PFSK-1 (cell line): Measurements from ENCODE around the gene LBHD2.

ENCODE experiments used
- POLR2AphosphoS5 ChIP-seq: IDR thresholded peaks from 2 replicates; pipeline ENCODE4 v1.6.1; 2012; ENCODE audit warnings: low read depth, mild to moderate bottlenecking, control low read depth, low read length, moderate library complexity
- TF ChIP-seq, protein P1 (sequence below), 2 experiments: IDR thresholded peaks; 2 replicates each; pipeline versions ENCODE4 v1.6.1 to v1.8.0; 2011 to 2012; ENCODE audit warnings: low read depth in 2 of 2, low read length in 2 of 2, control low read depth in 1 of 2, inconsistent platforms in 1 of 2, mild to moderate bottlenecking in 1 of 2, moderate library complexity in 1 of 2; ENCODE audit not compliant: insufficient read depth in 1 of 2

DNA sequence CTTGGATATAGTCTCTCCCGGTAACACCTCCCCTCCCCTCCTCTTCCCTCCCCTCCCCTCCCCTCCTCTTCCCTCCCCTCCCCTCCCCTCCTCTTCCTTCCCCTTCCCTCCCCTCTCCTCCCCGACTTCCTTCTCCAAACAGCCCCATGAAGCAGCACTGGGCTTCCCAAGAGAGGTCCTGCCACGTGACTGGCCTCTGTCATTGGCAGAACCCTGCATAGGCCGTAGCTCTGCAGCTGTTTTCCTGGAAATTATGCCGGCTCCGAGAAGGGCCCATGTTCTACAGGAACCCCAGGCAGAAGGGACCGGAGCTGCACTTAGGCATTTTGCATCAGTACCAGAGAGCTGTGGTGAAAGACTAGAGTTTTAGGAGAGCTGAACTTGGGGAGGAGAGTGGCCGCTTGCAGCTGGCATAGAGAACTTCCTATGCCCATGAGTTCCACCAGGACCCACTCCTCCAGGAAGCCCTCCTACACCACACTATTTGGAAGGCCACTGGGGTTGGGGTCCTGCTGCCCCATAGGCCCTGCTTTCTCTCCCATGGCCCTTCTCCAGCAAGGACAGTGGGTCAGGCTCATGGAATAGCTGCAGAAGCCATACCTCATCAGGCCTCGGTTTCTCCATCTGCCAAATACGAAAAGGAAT is 34.1 kb downstream of the LBHD2 start:
- TF ChIP-seq POLR2AphosphoS5, result no peak
- TF ChIP-seq, protein P1, sequence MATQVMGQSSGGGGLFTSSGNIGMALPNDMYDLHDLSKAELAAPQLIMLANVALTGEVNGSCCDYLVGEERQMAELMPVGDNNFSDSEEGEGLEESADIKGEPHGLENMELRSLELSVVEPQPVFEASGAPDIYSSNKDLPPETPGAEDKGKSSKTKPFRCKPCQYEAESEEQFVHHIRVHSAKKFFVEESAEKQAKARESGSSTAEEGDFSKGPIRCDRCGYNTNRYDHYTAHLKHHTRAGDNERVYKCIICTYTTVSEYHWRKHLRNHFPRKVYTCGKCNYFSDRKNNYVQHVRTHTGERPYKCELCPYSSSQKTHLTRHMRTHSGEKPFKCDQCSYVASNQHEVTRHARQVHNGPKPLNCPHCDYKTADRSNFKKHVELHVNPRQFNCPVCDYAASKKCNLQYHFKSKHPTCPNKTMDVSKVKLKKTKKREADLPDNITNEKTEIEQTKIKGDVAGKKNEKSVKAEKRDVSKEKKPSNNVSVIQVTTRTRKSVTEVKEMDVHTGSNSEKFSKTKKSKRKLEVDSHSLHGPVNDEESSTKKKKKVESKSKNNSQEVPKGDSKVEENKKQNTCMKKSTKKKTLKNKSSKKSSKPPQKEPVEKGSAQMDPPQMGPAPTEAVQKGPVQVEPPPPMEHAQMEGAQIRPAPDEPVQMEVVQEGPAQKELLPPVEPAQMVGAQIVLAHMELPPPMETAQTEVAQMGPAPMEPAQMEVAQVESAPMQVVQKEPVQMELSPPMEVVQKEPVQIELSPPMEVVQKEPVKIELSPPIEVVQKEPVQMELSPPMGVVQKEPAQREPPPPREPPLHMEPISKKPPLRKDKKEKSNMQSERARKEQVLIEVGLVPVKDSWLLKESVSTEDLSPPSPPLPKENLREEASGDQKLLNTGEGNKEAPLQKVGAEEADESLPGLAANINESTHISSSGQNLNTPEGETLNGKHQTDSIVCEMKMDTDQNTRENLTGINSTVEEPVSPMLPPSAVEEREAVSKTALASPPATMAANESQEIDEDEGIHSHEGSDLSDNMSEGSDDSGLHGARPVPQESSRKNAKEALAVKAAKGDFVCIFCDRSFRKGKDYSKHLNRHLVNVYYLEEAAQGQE (IDR thresholded peaks at IDR 0.05; ENCODE audit: insufficient read depth in 1 of 2, low read depth in 2 of 2, low read length in 2 of 2), result no peak
